GM21723 (cell line): ENCODE results near the gene HSPA12B.

Source experiments
- ATAC-seq: cut with Tn5 transposase; IDR thresholded peaks from one replicate; pipeline ENCODE4 v1.9.1; 2021; ENCODE audit warnings: mild to moderate bottlenecking, moderate library complexity; ENCODE audit not compliant: unreplicated experiment

The HSPA12B gene

DNA sequence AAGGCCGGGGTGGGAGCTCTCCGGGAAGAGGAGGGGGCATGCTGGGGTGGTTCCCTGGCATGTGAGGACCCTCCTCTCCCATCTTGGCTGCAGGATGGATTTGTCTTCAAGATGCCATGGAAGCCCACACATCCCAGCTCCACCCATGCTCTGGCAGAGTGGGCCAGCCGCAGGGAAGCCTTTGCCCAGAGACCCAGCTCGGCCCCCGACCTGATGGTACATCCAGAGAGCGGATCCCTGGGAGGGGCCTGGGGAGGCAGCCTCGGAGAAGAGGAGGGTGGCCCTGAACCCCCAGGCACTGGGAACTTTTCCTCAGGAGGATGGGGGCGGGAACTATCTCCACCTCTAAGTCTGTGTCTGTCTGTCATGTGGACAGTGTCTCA is 68.4 kb downstream of the HSPA12B start:
- ATAC-seq, result no peak

GRCh38 chr20:3801299-3801698 is 68.8 kb downstream of the HSPA12B start:
- ATAC-seq, result no peak

- ATAC-seq, result no peak
Observed at GRCh38 chr20:3801846-3802245, 69.4 kb downstream of the HSPA12B start.
